Fibroblast of villous mesenchyme (primary cell): Measurements from ENCODE around the gene LRRK2. TPM values are rescaled to one million over a fixed set of nuclear protein-coding genes. Genes with fewer than 3 reads are reported as not detected.

Experiments used
- DNase-seq: peaks from one replicate; pipeline ENCODE4 v3.0.0-alpha.2; 2010; ENCODE audit warnings: low read depth
- H3K4me3 ChIP-seq: 2 replicates; pipeline ENCODE4 v1.5.1; 2011; ENCODE audit warnings: low read depth, mild to moderate bottlenecking, low read length
- total RNA-seq: library from RNA; depleted of rRNA; stranded (reverse); fragments of >200 nt; gene quantifications from 2 replicates; pipeline ENCODE4 v1.2.3, GENCODE V29; 2012
- TF ChIP-seq, protein P1 (sequence below): IDR thresholded peaks from 2 replicates; pipeline ENCODE4 v1.5.1; 2012; ENCODE audit warnings: low read depth, mild to moderate bottlenecking, low read length; ENCODE audit not compliant: insufficient read depth

Gene LRRK2
- total RNA-seq, 1 donor: 1.3 TPM

GRCh38 chr12:40223646-40224045, 1.2 kb upstream of the LRRK2 start:
- TF ChIP-seq, protein P1, sequence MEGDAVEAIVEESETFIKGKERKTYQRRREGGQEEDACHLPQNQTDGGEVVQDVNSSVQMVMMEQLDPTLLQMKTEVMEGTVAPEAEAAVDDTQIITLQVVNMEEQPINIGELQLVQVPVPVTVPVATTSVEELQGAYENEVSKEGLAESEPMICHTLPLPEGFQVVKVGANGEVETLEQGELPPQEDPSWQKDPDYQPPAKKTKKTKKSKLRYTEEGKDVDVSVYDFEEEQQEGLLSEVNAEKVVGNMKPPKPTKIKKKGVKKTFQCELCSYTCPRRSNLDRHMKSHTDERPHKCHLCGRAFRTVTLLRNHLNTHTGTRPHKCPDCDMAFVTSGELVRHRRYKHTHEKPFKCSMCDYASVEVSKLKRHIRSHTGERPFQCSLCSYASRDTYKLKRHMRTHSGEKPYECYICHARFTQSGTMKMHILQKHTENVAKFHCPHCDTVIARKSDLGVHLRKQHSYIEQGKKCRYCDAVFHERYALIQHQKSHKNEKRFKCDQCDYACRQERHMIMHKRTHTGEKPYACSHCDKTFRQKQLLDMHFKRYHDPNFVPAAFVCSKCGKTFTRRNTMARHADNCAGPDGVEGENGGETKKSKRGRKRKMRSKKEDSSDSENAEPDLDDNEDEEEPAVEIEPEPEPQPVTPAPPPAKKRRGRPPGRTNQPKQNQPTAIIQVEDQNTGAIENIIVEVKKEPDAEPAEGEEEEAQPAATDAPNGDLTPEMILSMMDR: no peak
- no peak overlapping the region for H3K4me3 ChIP-seq

DNA sequence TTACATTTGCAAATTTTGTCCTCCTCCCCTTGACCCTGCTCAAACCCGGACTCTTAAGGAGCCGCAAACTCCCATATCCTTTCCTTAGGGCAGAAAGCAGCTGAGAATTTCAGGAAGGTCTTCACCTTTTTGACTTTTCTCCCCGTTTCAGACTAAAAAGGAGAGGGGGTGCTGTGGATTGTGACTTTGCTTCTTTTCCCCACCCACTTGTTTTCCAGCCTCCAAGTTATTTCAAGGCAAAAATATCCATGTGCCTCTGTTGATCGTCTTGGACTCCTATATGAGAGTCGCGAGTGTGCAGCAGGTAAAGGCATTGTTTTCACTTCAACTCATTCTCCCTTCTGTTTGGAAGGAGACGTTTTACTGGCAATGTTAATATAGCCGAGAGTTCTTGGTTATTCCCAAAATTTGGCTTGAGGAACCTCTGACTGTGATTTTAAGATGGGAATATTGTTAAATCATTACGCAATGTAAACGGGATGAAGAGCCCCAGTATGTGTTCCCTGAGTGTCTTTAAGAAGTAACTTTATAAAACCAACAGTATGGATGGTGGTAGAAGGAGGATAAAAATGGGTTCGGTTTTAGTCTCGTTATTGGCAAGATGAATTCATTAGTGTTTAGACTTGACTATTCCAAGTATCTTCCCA, 663 bp downstream of the LRRK2 start:
- no peak for DNase-seq
- TF ChIP-seq, protein P1: no peak
- H3K4me3 ChIP-seq: peak overlapping the region; percentile 57

More at GRCh38 chr12:40223646-40224045, 1.2 kb upstream of the LRRK2 start:
- DNase-seq: no peak

DNA sequence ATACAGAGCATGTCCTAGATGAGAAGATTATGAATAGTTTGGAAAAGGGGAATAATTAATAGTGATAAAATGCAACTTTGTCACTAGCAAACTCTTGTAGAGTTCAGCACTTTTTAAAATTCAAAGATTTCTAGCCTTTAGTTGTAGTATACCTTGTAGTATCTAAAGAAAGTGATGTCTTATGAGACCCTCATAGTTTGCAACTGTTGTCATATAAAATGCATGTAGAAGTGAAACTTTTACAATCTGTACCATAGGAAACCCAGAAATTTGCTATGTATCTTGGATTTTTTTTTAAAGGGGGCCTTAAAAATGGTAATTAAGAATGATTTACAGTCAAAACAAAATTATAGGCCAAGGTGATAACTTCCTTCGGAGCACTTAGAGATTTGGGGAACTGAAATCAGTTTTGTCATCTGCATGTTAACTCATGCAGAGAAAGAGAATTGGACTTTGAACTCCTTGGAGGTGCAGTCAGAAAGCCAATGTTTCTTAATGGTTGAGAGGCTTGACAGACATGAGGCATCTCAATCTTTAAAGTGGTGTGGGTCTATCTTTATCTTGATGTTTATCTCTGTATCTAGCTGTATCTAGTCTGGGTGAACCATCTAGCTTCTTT, 1.3 kb downstream of the LRRK2 start:
- DNase-seq: no peak
- no peak overlapping the region for H3K4me3 ChIP-seq
- TF ChIP-seq, protein P1: no peak

DNA sequence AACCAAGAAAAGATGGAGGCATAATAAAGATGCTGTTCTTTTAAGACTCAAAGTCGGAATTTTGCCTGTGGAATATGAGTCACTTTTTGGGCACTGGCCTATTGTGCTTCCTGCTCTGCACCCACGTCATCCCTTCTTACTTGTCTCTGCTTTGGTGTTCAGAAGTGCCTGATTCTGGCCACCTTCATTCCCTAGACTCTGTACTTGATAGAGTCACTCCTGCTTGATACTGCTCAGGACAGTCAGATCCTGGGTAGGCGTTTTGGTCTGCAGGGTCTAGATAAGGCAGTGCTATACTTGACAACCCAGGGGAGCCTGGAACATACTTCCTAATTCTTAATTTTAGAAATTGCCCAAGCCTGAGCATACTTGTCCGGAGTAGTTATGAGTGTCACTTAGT, 1.9 kb downstream of the LRRK2 start:
- H3K4me3 ChIP-seq: no peak overlapping the region
- TF ChIP-seq, protein P1: no peak
- peak; percentile 61 for DNase-seq

DNA sequence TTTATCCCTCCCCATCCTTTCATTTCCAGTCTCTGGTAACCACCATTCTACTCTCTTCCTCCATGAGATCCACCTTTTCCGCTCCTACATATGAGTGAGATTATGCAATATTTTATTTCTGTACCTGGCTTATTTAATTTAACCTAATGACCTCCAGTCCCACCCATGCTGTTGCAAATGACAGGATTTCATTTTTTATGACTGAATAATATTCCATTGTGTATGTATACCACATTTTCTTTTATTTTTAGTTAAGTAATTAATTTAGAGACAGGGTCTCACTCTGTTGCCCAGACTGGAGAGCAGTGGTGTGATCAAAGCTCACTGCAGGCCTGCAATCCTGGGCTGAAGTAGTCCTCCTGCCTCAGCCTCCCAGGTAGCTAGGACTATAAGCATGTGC, 2.6 kb downstream of the LRRK2 start:
- DNase-seq: no peak
- TF ChIP-seq, protein P1: no peak
- H3K4me3 ChIP-seq: no peak overlapping the region

DNA sequence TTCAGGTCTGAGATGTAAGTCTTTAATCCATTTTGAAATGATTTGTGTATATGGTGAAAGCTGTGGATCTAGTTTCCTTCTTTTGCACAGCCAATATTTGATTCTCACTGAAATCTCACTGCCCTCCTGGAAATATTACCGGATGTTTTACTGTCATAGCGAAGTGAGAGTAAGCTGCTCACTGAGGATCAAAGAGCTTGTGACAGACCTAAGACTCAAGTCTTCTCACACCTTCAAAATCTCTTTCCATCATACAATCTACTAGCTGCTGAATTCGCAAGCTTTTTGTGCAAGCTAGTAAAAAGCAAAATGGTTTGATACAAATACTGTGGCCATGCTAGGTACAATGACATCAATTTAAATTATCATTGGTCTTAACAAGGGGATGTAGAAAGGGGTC, 3.9 kb downstream of the LRRK2 start:
- no peak for DNase-seq
- H3K4me3 ChIP-seq: no peak overlapping the region
- TF ChIP-seq, protein P1: no peak
